Panc1 (cell line): ENCODE data around the gene TMEM235. TPM values are rescaled to one million over a fixed set of nuclear protein-coding genes. Genes with fewer than 3 reads are reported as not detected.
A peak's percentile ranks its signal among the peaks of the same experiment; 100 is the strongest.

Source experiments
- ATAC-seq: fragments of 200-7000 bp; cut with Tn5 transposase; 2 replicates; pipeline ENCODE4 v1.9.1; 2020; ENCODE audit warnings: mild to moderate bottlenecking, moderate library complexity
- Bru-seq: library from RNA; stranded (reverse); fragments of 400-500 nt; gene quantifications from one replicate; lab custom pipeline; 2021; lab: Mats Ljungman, UMichigan
- BruChase-seq, 2 experiments: library from RNA; stranded (reverse); fragments of 400-500 nt; gene quantifications; one replicate each; lab custom pipeline; 2021; lab: Mats Ljungman, UMichigan
- BruUV-seq: library from RNA; stranded (reverse); fragments of 400-500 nt; replicated peaks from 2 replicates; lab custom pipeline; 2021; lab: Mats Ljungman, UMichigan
- CTCF ChIA-PET: fragments of 300-600 bp; sonication (Branson Sonifier 250); formaldehyde crosslinking; loops from one replicate; lab custom pipeline; 2022; ENCODE audit warnings: antibody characterized with exemption; lab: Charles Lee
- POLR2A ChIA-PET: fragments of 300-600 bp; sonication (Branson Sonifier 250); formaldehyde crosslinking; loops from one replicate; lab custom pipeline; 2022; ENCODE audit warnings: antibody characterized with exemption; lab: Charles Lee
- DNase-seq: peaks from one replicate; pipeline ENCODE4 v3.0.0-alpha.2; 2010; ENCODE audit warnings: low read depth, low spot score
- H3K27ac ChIP-seq: 2 replicates; pipeline ENCODE4 v1.5.1; 2011; ENCODE audit warnings: mild to moderate bottlenecking, low read length, inconsistent platforms
- H3K27me3 ChIP-seq: fragments of 200-500 bp; sonication (Bioruptor generic); 2 replicates; pipeline ENCODE4 v1.6.0; 2014; ENCODE audit warnings: low read length, inconsistent platforms; ENCODE audit not compliant: control insufficient read depth, insufficient read depth
- H3K36me3 ChIP-seq: fragments of 200-500 bp; sonication (Bioruptor generic); 2 replicates; pipeline ENCODE4 v1.5.1; 2014; ENCODE audit warnings: inconsistent platforms, mild to moderate bottlenecking, low read length, moderate library complexity; ENCODE audit not compliant: control insufficient read depth, insufficient read depth
- H3K4me1 ChIP-seq: 2 replicates; pipeline ENCODE4 v1.5.1; 2011; ENCODE audit warnings: inconsistent platforms, mild to moderate bottlenecking, low read length, moderate library complexity; ENCODE audit not compliant: control insufficient read depth, insufficient read depth
- H3K4me3 ChIP-seq, 2 experiments: 2 replicates each; pipeline ENCODE4 v1.5.1; 2011 to 2012; ENCODE audit warnings: low read depth in 2 of 2, low read length in 2 of 2, mild to moderate bottlenecking in 2 of 2, inconsistent platforms in 1 of 2, moderate library complexity in 1 of 2
- H3K9me3 ChIP-seq: fragments of 200-500 bp; sonication (Bioruptor generic); 2 replicates; pipeline ENCODE4 v1.5.1; 2014; ENCODE audit warnings: low read depth, mild to moderate bottlenecking, inconsistent platforms, low read length, moderate library complexity; ENCODE audit not compliant: control insufficient read depth, insufficient read depth
- CTCF ChIP-seq: fragments of 450-650 bp; IDR thresholded peaks from 2 replicates; pipeline ENCODE4 v1.5.1; 2017; ENCODE audit warnings: mild to moderate bottlenecking
- POLR2AphosphoS5 ChIP-seq: IDR thresholded peaks from 2 replicates; pipeline ENCODE4 v1.6.1; 2012; ENCODE audit warnings: mild to moderate bottlenecking, low read depth, low read length, moderate library complexity
- SIN3A ChIP-seq: IDR thresholded peaks from 2 replicates; pipeline ENCODE4 v1.6.1; 2012; ENCODE audit warnings: low read depth, mild to moderate bottlenecking, low read length, moderate library complexity, borderline replicate concordance; ENCODE audit not compliant: insufficient read depth
- TCF7L2 ChIP-seq: IDR thresholded peaks from 2 replicates; pipeline ENCODE4 v1.6.1; 2011; ENCODE audit warnings: mild to moderate bottlenecking, low read depth, low read length, inconsistent platforms
- in situ Hi-C: cut with HindIII; loops from 2 replicates; pipeline ENCODE4 v1.10.0; 2016; ENCODE audit warnings: low sequenced_read_pairs, low pct_unique_long_range_greater_than_20kb
- intact Hi-C: fragments of 100-400 bp; cut with micrococcal nuclease; formaldehyde crosslinking; loops from one replicate; pipeline ENCODE4 v1.10.0; 2022; ENCODE audit not compliant: unreplicated experiment
- long read RNA-seq: library from polyadenylated mRNA; unstranded; transcript quantifications from one replicate; pipeline ENCODE4 v2.0.0, GENCODE V29; 2021; ENCODE audit not compliant: unreplicated experiment
- polyA plus RNA-seq: library from polyadenylated mRNA; unstranded; fragments of >200 nt; gene quantifications from one replicate; pipeline ENCODE4 v1.2.1, GENCODE V29; 2012; ENCODE audit warnings: missing spikeins; ENCODE audit not compliant: insufficient read length
- total RNA-seq: library from RNA; stranded (reverse); gene quantifications from one replicate; pipeline ENCODE4 v1.2.1, GENCODE V29; 2021; ENCODE audit not compliant: unreplicated experiment
- TF ChIP-seq, protein P1 (sequence below), 2 experiments: IDR thresholded peaks; 2 replicates each; pipeline ENCODE4 v1.6.1; 2011 to 2012; ENCODE audit warnings: low read depth in 2 of 2, control low read depth in 1 of 2, low read length in 1 of 2, mild to moderate bottlenecking in 1 of 2, moderate library complexity in 1 of 2; ENCODE audit not compliant: insufficient read depth in 1 of 2

TMEM235 gene
- not detected for total RNA-seq
- not detected for polyA plus RNA-seq
- Bru-seq, nascent RNA, result percentile 8 among the genes with signal in this experiment
- BruChase-seq, experiment 1, labeled RNA remaining after a 2-hour chase, result not detected
- BruChase-seq, experiment 2, labeled RNA remaining after a 6-hour chase, result percentile 18 among the genes with signal in this experiment
- long read RNA-seq, result 0 reads

DNA sequence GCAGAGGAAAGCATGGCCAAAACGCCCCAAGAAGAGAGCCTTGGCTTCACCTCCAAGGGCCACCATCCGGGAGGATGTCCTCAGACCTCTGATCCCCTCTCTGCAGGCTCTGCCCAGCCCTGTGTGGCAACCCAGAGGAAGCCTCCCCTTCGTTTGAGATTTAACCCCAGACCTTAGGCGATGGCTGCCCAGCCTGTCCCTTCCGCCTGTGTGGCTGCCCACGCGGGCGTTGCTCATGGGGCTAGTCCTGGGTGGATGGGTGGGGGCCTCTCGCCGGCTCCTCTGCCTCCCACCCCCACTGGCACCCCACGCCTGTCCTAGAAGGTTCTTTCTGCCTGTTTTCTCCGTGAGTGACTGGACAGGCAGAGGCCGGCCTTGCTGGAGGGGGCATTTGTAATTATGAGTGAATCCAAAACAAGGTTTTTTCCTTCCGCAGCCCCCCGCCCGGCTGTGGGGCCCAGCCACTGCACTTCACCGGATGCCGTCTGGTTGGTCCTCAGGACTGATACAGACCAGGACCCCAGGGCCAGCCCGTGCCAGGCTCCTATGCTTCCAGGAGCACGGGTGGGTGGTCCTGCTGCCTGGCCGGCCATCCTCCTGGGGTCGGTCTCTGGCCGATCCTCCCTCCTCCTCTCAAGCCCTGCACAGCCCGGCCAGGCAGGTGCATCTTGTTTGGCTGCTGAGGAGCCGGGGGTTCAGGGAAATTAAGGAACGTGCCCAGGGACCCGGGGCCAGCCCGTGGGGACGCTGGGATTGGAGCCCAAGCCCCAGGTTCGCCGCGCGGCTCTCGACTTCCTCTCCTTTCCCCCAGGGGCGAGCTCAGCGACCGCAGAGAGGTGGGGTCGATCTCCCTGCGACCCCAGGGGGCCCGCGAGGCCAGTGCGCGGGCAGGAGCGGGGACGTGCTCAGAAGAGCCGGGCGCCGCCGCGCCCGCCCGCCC lies at the start of gene TMEM235:
TSS of gene TMEM235 (plus strand) at position 636 of the 940 bp plus-strand sequence. CDS start 393 bp downstream, outside the sequence.
- ChIA-PET POLR2A (no interaction called here), CTCF (no interaction called here)
- no peaks in the 10 kb centered on the region for H3K27me3 ChIP-seq
- DNase-seq, result no peak
- in situ Hi-C loops, result no loop called here
- H3K4me3 ChIP-seq, result no peak within 1 kb of the TSS
- no peaks in the 10 kb centered on the region for H3K36me3 ChIP-seq
- no peak for TF ChIP-seq CTCF
- TF ChIP-seq SIN3A, result no peak
- no peak for TF ChIP-seq POLR2AphosphoS5
- no peak for TF ChIP-seq TCF7L2
- TF ChIP-seq, protein P1, sequence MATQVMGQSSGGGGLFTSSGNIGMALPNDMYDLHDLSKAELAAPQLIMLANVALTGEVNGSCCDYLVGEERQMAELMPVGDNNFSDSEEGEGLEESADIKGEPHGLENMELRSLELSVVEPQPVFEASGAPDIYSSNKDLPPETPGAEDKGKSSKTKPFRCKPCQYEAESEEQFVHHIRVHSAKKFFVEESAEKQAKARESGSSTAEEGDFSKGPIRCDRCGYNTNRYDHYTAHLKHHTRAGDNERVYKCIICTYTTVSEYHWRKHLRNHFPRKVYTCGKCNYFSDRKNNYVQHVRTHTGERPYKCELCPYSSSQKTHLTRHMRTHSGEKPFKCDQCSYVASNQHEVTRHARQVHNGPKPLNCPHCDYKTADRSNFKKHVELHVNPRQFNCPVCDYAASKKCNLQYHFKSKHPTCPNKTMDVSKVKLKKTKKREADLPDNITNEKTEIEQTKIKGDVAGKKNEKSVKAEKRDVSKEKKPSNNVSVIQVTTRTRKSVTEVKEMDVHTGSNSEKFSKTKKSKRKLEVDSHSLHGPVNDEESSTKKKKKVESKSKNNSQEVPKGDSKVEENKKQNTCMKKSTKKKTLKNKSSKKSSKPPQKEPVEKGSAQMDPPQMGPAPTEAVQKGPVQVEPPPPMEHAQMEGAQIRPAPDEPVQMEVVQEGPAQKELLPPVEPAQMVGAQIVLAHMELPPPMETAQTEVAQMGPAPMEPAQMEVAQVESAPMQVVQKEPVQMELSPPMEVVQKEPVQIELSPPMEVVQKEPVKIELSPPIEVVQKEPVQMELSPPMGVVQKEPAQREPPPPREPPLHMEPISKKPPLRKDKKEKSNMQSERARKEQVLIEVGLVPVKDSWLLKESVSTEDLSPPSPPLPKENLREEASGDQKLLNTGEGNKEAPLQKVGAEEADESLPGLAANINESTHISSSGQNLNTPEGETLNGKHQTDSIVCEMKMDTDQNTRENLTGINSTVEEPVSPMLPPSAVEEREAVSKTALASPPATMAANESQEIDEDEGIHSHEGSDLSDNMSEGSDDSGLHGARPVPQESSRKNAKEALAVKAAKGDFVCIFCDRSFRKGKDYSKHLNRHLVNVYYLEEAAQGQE (IDR thresholded peaks at IDR 0.05; ENCODE audit: insufficient read depth in 1 of 2, low read depth in 2 of 2, low read length in 1 of 2), result no peak
- intact Hi-C loops, result no loop called here
- no peaks in the 10 kb centered on the region for H3K4me1 ChIP-seq
- H3K9me3 ChIP-seq, result no peaks in the 10 kb centered on the region
- BruUV-seq, result no TSS peak
- H3K27ac ChIP-seq, result no peak within 1 kb of the TSS
- ATAC-seq, result peak; percentile 42; the same call in 1 of the 2 replicates

DNA sequence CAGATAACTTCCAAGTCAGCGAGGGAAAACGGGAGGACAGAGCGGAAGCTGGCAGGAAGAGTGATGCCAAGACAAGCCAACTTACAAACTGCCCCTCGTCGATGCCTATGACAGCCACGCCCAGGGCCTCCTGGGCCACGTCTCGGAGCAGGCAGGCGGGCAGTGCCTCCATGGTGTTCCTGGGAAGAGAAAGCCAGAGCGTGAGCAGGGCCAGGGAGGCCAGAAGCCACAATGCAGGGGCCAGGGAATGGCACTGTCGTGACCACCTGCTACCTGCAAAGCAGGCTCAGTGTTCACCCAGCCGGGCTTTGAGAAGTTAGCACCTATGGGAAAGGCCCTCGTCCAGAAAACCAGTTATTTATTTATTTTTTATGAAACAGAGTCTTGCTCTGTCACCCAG lies 48.9 kb upstream of the TMEM235 start:
- H3K27me3 ChIP-seq, result no peaks in the 10 kb centered on the region
- BruUV-seq, result no TSS peak
- no peak overlapping the region for H3K4me3 ChIP-seq
- intact Hi-C loops, result no loop called here
- in situ Hi-C loops, result no loop called here
- POLR2A ChIA-PET, result interaction anchor here (0.6 to 1.6 kb wide), 2 partner anchors 24 to 90 kb away, joined by 3 read pairs; no protein-coding TSS in a partner anchor
- no peak for DNase-seq
- ATAC-seq, result no peak
- H3K4me1 ChIP-seq, result peaks cover 18% of the 10 kb centered on the region
- TF ChIP-seq TCF7L2 (no peak), SIN3A (no peak), POLR2AphosphoS5 (no peak), CTCF (no peak)
- TF ChIP-seq, protein P1 (IDR thresholded peaks at IDR 0.05; ENCODE audit: insufficient read depth in 1 of 2, low read depth in 2 of 2, low read length in 1 of 2), result no peak
- peaks cover 3% of the 10 kb centered on the region for H3K36me3 ChIP-seq
- CTCF ChIA-PET, result no interaction called here
- no peaks in the 10 kb centered on the region for H3K9me3 ChIP-seq
- H3K27ac ChIP-seq, result no peak overlapping the region
